Melanocyte of skin (primary cell): ENCODE results near the gene ERICH6B. TPM values are rescaled to one million over a fixed set of nuclear protein-coding genes. Genes with fewer than 3 reads are reported as not detected.

Source experiments
- small RNA-seq, 2 donors: library from RNA; depleted of rRNA; stranded (forward); fragments of <200 nt; gene quantifications; one replicate each; pipeline ENCODE3, GENCODE V24; 2012
- total RNA-seq, 2 donors: library from RNA; depleted of rRNA; stranded (reverse); fragments of >200 nt; gene quantifications; 2 replicates each; pipeline ENCODE4 v1.2.3, GENCODE V29; 2012

ERICH6B gene
- total RNA-seq = not detected

GRCh38 chr13:45615501-45616101 lies at the start of gene ERICH6B:
TSS of gene ERICH6B (minus strand) at chr13:45615739. CDS start at chr13:45597005, 18,734 bp downstream.

Small RNA genes lying within 50 kb of the gene (small RNA-seq; reads per million reads assigned to genes)
- gene RNA5SP27 (0 reads per million in 2 donors), gene TIMM9P3 (0 reads per million in 2 donors)

Other genes with a start within 250 kb of the ERICH6B start
- 10 to 100 TPM; 24.4 to 32.6 TPM for gene SLC25A30, start 197.4 kb downstream of the ERICH6B start, total RNA-seq
- 10 to 100 TPM; 17.0 to 21.0 TPM for gene COG3, start 150.8 kb downstream of the ERICH6B start, total RNA-seq
- gene CBY2, start 86.6 kb upstream of the ERICH6B start, total RNA-seq = not detected
- gene SIAH3, start 236.0 kb upstream of the ERICH6B start, total RNA-seq = not detected